ENCODE data around the gene PDXK.

Gene PDXK

GRCh38 chr21:43691086-43691795 is 27.7 kb upstream of the PDXK start:
- peaks cover 87% of the 10 kb centered on the region for H3K36me3 ChIP-seq (ENCODE audit: low read depth)
- no peaks in the 10 kb centered on the region for H3K9me3 ChIP-seq (ENCODE audit: severe bottlenecking)
- H3K27me3 ChIP-seq (ENCODE audit: insufficient read depth, poor library complexity, severe bottlenecking) = no peaks in the 10 kb centered on the region
- no peak overlapping the region for H3K27ac ChIP-seq (ENCODE audit: poor library complexity, severe bottlenecking)
- no peak overlapping the region for H3K4me3 ChIP-seq (ENCODE audit: severe bottlenecking)
- ATAC-seq (ENCODE audit: low read depth) = no peak
- no peak for DNase-seq (ENCODE audit: low spot score)
- no peak for TF ChIP-seq CTCF (IDR thresholded peaks at IDR 0.05; ENCODE audit: poor library complexity, severe bottlenecking)
- H3K4me1 ChIP-seq (ENCODE audit: insufficient read depth, poor library complexity, severe bottlenecking) = no peaks in the 10 kb centered on the region

- Histone ChIP-seq H3K27ac (ENCODE audit: poor library complexity, severe bottlenecking) (no peak overlapping the region), H3K27me3 (ENCODE audit: insufficient read depth, poor library complexity, severe bottlenecking) (no peaks in the 10 kb centered on the region), H3K36me3 (ENCODE audit: low read depth) (peaks cover 83% of the 10 kb centered on the region), H3K4me3 (ENCODE audit: severe bottlenecking) (no peak overlapping the region), H3K4me1 (ENCODE audit: insufficient read depth, poor library complexity, severe bottlenecking) (no peaks in the 10 kb centered on the region), H3K9me3 (ENCODE audit: severe bottlenecking) (no peaks in the 10 kb centered on the region)
- no peak for DNase-seq (ENCODE audit: low spot score)
- TF ChIP-seq CTCF (IDR thresholded peaks at IDR 0.05; ENCODE audit: poor library complexity, severe bottlenecking) = no peak
- ATAC-seq (ENCODE audit: low read depth) = no peak
Measured at GRCh38 chr21:43691801-43692200, 27.1 kb upstream of the PDXK start.

- no peaks in the 10 kb centered on the region for H3K4me1 ChIP-seq (ENCODE audit: insufficient read depth, poor library complexity, severe bottlenecking)
- H3K4me3 ChIP-seq (ENCODE audit: severe bottlenecking) = no peak overlapping the region
- no peak for TF ChIP-seq CTCF (IDR thresholded peaks at IDR 0.05; ENCODE audit: poor library complexity, severe bottlenecking)
- peak; percentile 40; the same call in 2 of the 3 replicates for ATAC-seq (ENCODE audit: low read depth)
- no peak for DNase-seq (ENCODE audit: low spot score)
- H3K36me3 ChIP-seq (ENCODE audit: low read depth) = peaks cover 74% of the 10 kb centered on the region
- H3K9me3 ChIP-seq (ENCODE audit: severe bottlenecking) = no peaks in the 10 kb centered on the region
- H3K27ac ChIP-seq (ENCODE audit: poor library complexity, severe bottlenecking) = no peak overlapping the region
- H3K27me3 ChIP-seq (ENCODE audit: insufficient read depth, poor library complexity, severe bottlenecking) = no peaks in the 10 kb centered on the region
Measured at GRCh38 chr21:43692949-43693348, 26.0 kb upstream of the PDXK start.

- no peak for TF ChIP-seq CTCF (IDR thresholded peaks at IDR 0.05; ENCODE audit: poor library complexity, severe bottlenecking)
- H3K4me1 ChIP-seq (ENCODE audit: insufficient read depth, poor library complexity, severe bottlenecking) = no peaks in the 10 kb centered on the region
- H3K27me3 ChIP-seq (ENCODE audit: insufficient read depth, poor library complexity, severe bottlenecking) = no peaks in the 10 kb centered on the region
- H3K4me3 ChIP-seq (ENCODE audit: severe bottlenecking) = no peak overlapping the region
- no peaks in the 10 kb centered on the region for H3K9me3 ChIP-seq (ENCODE audit: severe bottlenecking)
- no peak for ATAC-seq (ENCODE audit: low read depth)
- no peak for DNase-seq (ENCODE audit: low spot score)
- H3K36me3 ChIP-seq (ENCODE audit: low read depth) = peaks cover 64% of the 10 kb centered on the region
- no peak overlapping the region for H3K27ac ChIP-seq (ENCODE audit: poor library complexity, severe bottlenecking)
Measured at GRCh38 chr21:43693981-43694380, 24.9 kb upstream of the PDXK start.

GRCh38 chr21:43694437-43695079 is 24.4 kb upstream of the PDXK start:
- ATAC-seq (ENCODE audit: low read depth) = no peak
- no peak for TF ChIP-seq CTCF (IDR thresholded peaks at IDR 0.05; ENCODE audit: poor library complexity, severe bottlenecking)
- H3K4me1 ChIP-seq (ENCODE audit: insufficient read depth, poor library complexity, severe bottlenecking) = no peaks in the 10 kb centered on the region
- no peak overlapping the region for H3K4me3 ChIP-seq (ENCODE audit: severe bottlenecking)
- no peak overlapping the region for H3K27ac ChIP-seq (ENCODE audit: poor library complexity, severe bottlenecking)
- no peak for DNase-seq (ENCODE audit: low spot score)
- H3K36me3 ChIP-seq (ENCODE audit: low read depth) = peaks cover 58% of the 10 kb centered on the region
- H3K9me3 ChIP-seq (ENCODE audit: severe bottlenecking) = no peaks in the 10 kb centered on the region
- H3K27me3 ChIP-seq (ENCODE audit: insufficient read depth, poor library complexity, severe bottlenecking) = no peaks in the 10 kb centered on the region
